ENCODE results near the gene RUSC2.
A peak's percentile ranks its signal among the peaks of the same experiment; 100 is the strongest.

Gene RUSC2, protein sequence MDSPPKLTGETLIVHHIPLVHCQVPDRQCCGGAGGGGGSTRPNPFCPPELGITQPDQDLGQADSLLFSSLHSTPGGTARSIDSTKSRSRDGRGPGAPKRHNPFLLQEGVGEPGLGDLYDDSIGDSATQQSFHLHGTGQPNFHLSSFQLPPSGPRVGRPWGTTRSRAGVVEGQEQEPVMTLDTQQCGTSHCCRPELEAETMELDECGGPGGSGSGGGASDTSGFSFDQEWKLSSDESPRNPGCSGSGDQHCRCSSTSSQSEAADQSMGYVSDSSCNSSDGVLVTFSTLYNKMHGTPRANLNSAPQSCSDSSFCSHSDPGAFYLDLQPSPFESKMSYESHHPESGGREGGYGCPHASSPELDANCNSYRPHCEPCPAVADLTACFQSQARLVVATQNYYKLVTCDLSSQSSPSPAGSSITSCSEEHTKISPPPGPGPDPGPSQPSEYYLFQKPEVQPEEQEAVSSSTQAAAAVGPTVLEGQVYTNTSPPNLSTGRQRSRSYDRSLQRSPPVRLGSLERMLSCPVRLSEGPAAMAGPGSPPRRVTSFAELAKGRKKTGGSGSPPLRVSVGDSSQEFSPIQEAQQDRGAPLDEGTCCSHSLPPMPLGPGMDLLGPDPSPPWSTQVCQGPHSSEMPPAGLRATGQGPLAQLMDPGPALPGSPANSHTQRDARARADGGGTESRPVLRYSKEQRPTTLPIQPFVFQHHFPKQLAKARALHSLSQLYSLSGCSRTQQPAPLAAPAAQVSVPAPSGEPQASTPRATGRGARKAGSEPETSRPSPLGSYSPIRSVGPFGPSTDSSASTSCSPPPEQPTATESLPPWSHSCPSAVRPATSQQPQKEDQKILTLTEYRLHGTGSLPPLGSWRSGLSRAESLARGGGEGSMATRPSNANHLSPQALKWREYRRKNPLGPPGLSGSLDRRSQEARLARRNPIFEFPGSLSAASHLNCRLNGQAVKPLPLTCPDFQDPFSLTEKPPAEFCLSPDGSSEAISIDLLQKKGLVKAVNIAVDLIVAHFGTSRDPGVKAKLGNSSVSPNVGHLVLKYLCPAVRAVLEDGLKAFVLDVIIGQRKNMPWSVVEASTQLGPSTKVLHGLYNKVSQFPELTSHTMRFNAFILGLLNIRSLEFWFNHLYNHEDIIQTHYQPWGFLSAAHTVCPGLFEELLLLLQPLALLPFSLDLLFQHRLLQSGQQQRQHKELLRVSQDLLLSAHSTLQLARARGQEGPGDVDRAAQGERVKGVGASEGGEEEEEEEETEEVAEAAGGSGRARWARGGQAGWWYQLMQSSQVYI (N-terminal part only)

GRCh38 chr9:35489313-35490154 lies at the start of gene RUSC2:
TSS of gene RUSC2 (plus strand) at chr9:35490111. CDS start at chr9:35546522, 56,411 bp downstream.
- peak; percentile 79 for DNase-seq (ENCODE audit: low read depth in 2 of 2)

GRCh38 chr9:35446012-35446411 lies 43.9 kb upstream of the RUSC2 start:
- DNase-seq (ENCODE audit: low read depth in 2 of 2), result no peak

DNA sequence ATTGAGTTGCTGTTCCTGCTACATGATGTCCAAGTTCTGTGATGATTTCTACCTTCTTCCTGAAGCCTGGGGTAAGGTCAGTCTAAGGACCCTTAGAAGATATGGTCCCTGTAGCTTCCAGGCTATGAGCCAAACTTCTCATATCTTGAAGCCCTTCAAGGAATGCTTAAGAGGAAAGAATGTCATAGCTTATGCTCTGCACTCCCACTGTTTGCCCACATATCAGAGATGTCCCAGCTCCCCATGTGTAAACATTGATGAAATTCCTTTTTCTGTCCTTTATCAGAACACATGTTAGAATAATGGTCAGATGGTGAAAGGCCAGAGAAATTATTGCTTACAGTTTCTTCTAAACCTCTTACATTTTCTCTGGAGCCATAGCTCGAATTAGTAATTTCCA lies 41.4 kb upstream of the RUSC2 start:
- no peak for DNase-seq (ENCODE audit: low read depth in 2 of 2)

GRCh38 chr9:35452481-35452880 lies 37.4 kb upstream of the RUSC2 start:
- DNase-seq (ENCODE audit: low read depth in 2 of 2), result no peak

DNA sequence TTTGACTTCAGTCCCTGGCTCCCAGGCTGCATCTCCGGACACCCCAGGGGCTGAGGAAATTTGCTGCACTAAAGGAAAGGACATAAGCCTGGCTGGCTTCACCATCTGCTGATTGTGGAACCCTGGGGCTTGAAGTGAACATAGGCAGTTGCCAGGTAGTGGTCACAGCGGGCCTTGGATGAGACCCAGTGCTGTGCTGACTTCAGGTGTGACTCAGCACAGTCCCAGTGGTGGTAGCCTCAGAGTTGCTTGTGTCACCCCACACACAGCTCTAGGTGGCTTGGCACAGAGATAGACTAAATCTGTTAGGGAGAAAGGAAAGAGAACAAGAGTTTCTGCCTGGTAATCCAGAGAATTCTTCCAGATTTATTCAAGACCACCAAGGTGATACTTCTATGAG lies 36.1 kb upstream of the RUSC2 start:
- DNase-seq (ENCODE audit: low read depth in 2 of 2), result no peak

DNA sequence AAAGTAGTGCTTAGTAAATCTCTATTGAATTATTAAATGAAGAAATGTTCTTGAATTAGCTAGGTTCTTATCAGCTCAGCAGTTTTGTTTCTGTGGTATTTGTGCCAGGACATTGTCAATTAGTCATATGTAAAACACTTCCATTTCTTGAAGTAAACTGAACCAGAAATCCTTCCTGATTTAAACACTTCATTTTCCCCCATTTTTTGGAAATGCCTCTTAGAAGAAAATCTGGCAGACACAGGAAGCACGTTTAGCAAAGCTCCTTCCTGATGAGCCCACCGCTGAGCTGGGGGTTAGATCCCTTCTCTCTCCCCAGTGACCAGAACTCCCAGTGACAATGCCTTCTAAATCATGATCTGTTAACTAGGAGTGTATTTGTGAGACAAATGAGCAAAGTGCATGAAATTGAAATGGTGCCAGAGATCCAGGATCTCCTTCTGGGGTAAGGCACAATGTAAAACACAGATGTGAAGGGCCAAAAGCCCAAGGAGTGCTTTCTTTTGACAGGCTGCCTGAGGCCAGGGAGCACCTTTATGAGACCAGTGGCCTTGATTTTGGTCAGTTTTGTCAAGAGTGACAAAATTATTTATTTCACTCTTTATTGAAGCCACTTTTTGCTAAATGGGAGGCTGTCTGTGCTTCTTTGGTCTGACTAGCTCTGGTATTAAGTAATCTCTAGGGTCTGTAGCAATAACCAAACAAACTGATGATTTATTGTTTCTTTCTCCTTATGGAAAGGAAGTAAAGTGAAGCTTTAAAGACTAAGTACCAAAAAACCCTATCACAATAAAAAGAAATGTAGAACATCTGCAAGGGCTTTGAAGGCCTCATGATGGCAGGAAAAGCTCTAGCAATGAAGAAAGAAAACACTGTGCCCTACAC lies 25.5 kb upstream of the RUSC2 start:
- DNase-seq (ENCODE audit: low read depth in 2 of 2), result no peak

DNA sequence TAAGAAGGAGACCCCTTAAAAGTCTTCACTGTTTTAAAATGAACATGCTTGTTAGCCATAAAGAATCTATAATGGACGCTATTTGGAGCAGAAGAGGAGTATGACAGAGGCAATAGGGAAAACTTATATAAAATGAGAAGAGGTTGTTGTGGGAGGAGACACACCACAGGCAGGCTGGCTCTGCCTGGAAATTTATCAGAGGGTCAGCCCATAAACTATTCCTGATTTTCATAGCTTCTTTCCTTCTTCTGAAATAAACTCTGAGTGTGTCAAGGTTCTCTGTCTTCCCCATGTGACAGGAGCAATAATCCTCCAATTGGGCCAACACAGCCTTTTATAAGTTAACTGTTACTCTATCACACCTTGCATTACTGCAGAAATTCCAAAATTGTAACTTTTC lies 19.6 kb upstream of the RUSC2 start:
- DNase-seq (ENCODE audit: low read depth in 2 of 2), result no peak

GRCh38 chr9:35470894-35471293 lies 19.0 kb upstream of the RUSC2 start:
- DNase-seq (ENCODE audit: low read depth in 2 of 2), result no peak

- no peak for DNase-seq (ENCODE audit: low read depth in 2 of 2)
Measured at GRCh38 chr9:35476596-35476995, 13.3 kb upstream of the RUSC2 start.

DNA sequence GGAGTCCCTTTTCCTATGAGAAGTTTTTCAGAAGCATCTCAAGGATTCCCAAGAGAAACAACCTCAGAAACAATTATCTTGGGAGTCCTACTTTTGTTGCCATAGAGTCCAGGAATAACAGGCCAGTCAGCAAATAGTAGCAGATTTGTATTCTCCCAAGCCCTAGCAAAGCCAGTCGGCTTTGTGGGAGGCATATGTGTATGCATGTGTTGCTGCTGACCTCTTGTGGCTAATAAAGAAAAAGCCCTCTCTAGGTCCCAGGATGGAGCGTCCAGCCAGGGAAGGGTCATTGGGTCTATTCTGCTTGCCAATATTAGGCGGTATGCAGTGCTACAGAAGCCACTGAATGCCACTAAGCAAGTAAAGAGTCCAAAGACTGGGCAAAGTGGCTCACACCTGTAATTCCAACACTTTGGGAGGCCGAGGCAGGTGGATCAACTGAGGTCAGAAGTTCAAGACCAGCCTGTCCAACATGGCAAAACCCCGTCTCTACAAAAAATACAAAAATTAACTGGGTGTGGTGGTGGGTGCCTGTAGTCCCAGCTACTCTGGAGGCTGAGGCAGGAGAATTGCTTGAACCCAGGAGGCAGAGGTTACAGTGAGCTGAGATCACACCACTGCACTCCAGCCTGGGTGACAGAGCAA lies 12.6 kb upstream of the RUSC2 start:
- peak; percentile 50 to 52 for DNase-seq (ENCODE audit: low read depth in 2 of 2)

DNA sequence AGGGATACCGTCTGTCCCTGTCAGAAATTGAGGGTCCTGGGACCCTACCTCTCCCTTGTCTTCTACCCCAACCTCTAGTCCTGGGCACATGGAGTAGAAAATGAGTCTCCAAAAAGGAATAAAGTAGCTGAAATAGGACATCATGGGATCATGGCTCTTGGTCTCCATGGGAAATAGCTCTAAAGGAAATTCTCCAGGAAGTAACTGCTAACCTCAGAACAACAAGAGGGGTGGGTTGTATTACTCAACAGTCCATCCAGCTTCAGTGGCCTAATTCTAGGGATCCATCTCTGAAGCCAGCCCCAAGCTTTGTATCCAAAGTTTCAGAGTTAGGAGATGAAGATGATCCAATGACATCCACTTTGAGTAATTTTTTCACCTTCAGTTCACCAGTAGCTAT lies 11.0 kb upstream of the RUSC2 start:
- DNase-seq (ENCODE audit: low read depth in 2 of 2), result no peak

DNA sequence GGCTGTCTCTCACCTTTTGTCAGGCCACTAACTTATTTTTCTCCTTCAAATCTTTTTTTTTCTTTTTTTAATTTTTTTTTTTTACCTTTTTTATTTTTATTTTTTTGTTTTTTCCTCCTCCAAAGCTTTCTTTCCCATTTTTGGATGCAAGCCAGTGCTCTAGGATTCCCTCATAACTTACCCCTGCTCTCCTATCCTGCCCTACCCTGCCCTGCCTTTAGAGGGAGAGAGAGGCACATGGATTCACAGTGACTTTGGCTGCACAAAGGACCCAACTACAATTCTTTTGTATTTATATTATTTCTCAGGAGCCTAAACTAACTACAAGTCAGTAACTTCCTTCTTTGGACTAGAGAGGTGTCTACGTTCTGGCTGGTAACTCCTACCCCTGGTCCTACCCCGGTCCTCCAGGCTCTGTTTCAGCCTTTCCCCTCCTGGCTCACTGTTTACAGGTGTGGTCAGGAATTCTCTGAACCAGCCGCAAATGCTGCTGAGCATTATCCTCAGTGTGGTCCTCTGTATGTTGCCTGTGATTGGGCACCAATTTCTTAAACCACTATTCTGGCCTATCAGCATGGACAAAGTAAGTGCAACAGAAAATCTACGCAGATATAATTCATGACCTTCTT lies 8.4 kb upstream of the RUSC2 start:
- peak; percentile 45 to 48 for DNase-seq (ENCODE audit: low read depth in 2 of 2)

DNA sequence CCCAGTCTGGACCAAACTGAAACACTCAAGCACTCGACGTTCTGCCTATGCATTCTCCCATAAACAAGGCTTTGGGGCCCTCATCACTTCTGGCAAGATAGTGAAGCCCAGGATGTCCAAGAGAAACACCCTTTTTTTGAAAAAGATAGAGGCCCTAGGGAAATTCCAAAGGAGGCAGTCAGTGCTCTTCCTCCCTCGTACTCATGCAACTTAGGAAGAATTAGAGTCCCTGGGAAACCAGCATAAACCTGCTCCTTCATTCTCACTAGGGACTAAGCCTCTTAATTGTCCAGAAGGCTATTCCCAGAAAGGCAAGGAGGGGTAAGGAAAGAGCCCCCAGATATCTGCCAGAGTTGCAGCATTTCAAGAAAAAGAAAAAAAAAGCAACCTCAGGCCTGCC lies 7.8 kb upstream of the RUSC2 start:
- no peak for DNase-seq (ENCODE audit: low read depth in 2 of 2)

GRCh38 chr9:35484406-35484805 lies 5.5 kb upstream of the RUSC2 start:
- no peak for DNase-seq (ENCODE audit: low read depth in 2 of 2)

- no peak for DNase-seq (ENCODE audit: low read depth in 2 of 2)
Measured at GRCh38 chr9:35487081-35487480, 2.8 kb upstream of the RUSC2 start.

DNA sequence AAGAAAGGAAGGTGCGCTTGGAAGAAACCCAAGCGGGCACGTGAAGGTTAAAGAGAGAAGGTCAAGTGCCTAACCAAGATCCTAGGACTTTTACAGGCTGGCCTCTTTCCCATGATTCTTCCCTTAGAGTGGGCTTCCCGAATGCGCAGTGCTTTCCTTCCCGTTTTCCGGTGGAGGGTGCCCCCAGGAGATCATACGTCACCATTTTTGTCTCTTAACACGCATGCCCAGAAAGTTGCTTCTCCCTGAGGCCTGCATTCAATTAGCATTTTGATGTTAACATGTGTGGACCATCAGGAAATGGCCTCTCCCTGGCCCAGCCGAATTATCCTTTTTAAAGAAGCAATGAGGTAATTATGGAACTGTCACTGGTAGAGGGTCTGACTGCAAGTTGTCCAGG lies 1.9 kb upstream of the RUSC2 start:
- peak; percentile 65 to 68 for DNase-seq (ENCODE audit: low read depth in 2 of 2)

- no peak for DNase-seq (ENCODE audit: low read depth in 2 of 2)
Measured at GRCh38 chr9:35488566-35489312, 1.2 kb upstream of the RUSC2 start.

- no peak for DNase-seq (ENCODE audit: low read depth in 2 of 2)
Measured at GRCh38 chr9:35490155-35490909, 421 bp downstream of the RUSC2 start.
